Smooth muscle cell (in vitro differentiated cells): ENCODE data around the gene OR1A2. TPM values are rescaled to one million over a fixed set of nuclear protein-coding genes. Genes with fewer than 3 reads are reported as not detected.

Experiments
- DNase-seq: peaks from one replicate; lab custom pipeline; 2025; ENCODE audit not compliant: unreplicated experiment; lab: John Stamatoyannopoulos, UW
- H2AFZ ChIP-seq: fragments of 200-600 bp; sonication (generic); 2 replicates; pipeline ENCODE4 v1.6.0; 2016; ENCODE audit warnings: antibody characterized with exemption, low read depth, mild to moderate bottlenecking
- H3F3A ChIP-seq: fragments of 200-600 bp; sonication (generic); 2 replicates; pipeline ENCODE4 v1.6.0; 2017; ENCODE audit warnings: antibody characterized with exemption, low read depth
- H3K27ac ChIP-seq: fragments of 200-600 bp; sonication (generic); 2 replicates; pipeline ENCODE4 v1.5.1; 2016; ENCODE audit warnings: low read depth, mild to moderate bottlenecking
- H3K27me3 ChIP-seq: fragments of 200-600 bp; sonication (generic); 2 replicates; pipeline ENCODE4 v1.6.1; 2016; ENCODE audit warnings: low read depth, mild to moderate bottlenecking
- H3K36me3 ChIP-seq: fragments of 200-600 bp; sonication (generic); 2 replicates; pipeline ENCODE4 v1.5.1; 2016; ENCODE audit warnings: low read depth
- H3K4me1 ChIP-seq: fragments of 200-600 bp; sonication (generic); 2 replicates; pipeline ENCODE4 v1.5.1; 2016; ENCODE audit warnings: low read depth
- H3K4me2 ChIP-seq: fragments of 200-600 bp; sonication (generic); 2 replicates; pipeline ENCODE4 v1.6.0; 2016; ENCODE audit warnings: mild to moderate bottlenecking
- H3K4me3 ChIP-seq: fragments of 200-600 bp; sonication (generic); 2 replicates; pipeline ENCODE4 v1.5.1; 2016; ENCODE audit warnings: mild to moderate bottlenecking
- H3K79me2 ChIP-seq: fragments of 200-600 bp; sonication (generic); 2 replicates; pipeline ENCODE4 v1.6.0; 2016; ENCODE audit warnings: low read depth, mild to moderate bottlenecking
- H3K9ac ChIP-seq: fragments of 200-600 bp; sonication (generic); 2 replicates; pipeline ENCODE4 v1.6.0; 2016; ENCODE audit warnings: low read depth
- H3K9me3 ChIP-seq: fragments of 200-600 bp; sonication (generic); replicated peaks from 2 replicates; pipeline ENCODE4 v1.5.1; 2016; ENCODE audit warnings: low read depth
- H4K20me1 ChIP-seq: fragments of 200-600 bp; sonication (generic); 2 replicates; pipeline ENCODE4 v1.6.0; 2016; ENCODE audit warnings: low read depth
- WGBS: methylation state at CpG from one replicate; pipeline ENCODE4 v1.1.7; 2016; ENCODE audit warnings: low lambda C conversion rate; 5-methylcytosine and 5-hydroxymethylcytosine counted together
- polyA plus RNA-seq: library from polyadenylated mRNA; unstranded; fragments of >200 nt; fragmentation: Nextera tagmentation; extraction: Ambion mirVana; gene quantifications from 2 replicates; pipeline ENCODE4 v1.2.1, GENCODE V29; 2016
- total RNA-seq: library from RNA; depleted of rRNA; stranded (reverse); fragments of >200 nt; gene quantifications from 2 replicates; pipeline ENCODE4 v1.2.3, GENCODE V29; 2014
- TF ChIP-seq, protein P1 (sequence below): fragments of 200-600 bp; sonication (generic); IDR thresholded peaks from 2 replicates; pipeline ENCODE4 v1.5.1; 2017; ENCODE audit warnings: borderline replicate concordance, mild to moderate bottlenecking, antibody characterized with exemption; ENCODE audit not compliant: insufficient read depth, poor library complexity, severe bottlenecking

OR1A2 gene, protein sequence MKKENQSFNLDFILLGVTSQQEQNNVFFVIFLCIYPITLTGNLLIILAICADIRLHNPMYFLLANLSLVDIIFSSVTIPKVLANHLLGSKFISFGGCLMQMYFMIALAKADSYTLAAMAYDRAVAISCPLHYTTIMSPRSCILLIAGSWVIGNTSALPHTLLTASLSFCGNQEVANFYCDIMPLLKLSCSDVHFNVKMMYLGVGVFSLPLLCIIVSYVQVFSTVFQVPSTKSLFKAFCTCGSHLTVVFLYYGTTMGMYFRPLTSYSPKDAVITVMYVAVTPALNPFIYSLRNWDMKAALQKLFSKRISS
- total RNA-seq (not detected in 2 replicates), polyA plus RNA-seq (not detected in 2 replicates)

DNA sequence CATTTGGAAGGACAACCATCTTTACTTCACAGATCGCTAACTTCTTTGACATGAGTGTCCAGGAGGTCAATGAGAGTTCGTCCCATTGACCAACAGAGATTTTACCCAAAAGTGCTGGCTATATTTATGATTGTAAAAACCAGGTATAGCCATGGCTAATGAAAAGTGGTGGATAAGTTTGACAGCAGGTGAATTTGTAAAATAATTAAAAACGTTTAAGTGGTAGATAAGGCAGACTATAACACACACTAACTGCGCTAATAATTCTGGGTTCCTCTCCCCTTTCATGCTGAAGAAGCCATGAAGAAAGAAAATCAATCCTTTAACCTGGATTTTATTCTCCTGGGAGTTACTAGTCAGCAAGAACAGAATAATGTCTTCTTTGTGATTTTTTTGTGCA, at the start of gene OR1A2:
OR1A2 (plus strand) TSS at position 301 of the 400 bp plus-strand sequence; CDS start at position 301, 0 bp downstream.
- Histone ChIP-seq H4K20me1 (no peaks in the 10 kb centered on the region), H3K27ac (no peak within 1 kb of the TSS), H3K4me2 (no peak within 1 kb of the TSS), H3K4me3 (no peak within 1 kb of the TSS), H3K9me3 (peaks cover 8% of the 10 kb centered on the region), H3K9ac (no peak within 1 kb of the TSS), H3K36me3 (no peaks in the 10 kb centered on the region), H2AFZ (no peak within 1 kb of the TSS), H3K4me1 (no peaks in the 10 kb centered on the region), H3F3A (no peaks in the 10 kb centered on the region), H3K27me3 (no peaks in the 10 kb centered on the region), H3K79me2 (no peaks in the 10 kb centered on the region)
- WGBS, result 41% methylated on average over 4 of the region's 4 CpGs
- TF ChIP-seq, protein P1, sequence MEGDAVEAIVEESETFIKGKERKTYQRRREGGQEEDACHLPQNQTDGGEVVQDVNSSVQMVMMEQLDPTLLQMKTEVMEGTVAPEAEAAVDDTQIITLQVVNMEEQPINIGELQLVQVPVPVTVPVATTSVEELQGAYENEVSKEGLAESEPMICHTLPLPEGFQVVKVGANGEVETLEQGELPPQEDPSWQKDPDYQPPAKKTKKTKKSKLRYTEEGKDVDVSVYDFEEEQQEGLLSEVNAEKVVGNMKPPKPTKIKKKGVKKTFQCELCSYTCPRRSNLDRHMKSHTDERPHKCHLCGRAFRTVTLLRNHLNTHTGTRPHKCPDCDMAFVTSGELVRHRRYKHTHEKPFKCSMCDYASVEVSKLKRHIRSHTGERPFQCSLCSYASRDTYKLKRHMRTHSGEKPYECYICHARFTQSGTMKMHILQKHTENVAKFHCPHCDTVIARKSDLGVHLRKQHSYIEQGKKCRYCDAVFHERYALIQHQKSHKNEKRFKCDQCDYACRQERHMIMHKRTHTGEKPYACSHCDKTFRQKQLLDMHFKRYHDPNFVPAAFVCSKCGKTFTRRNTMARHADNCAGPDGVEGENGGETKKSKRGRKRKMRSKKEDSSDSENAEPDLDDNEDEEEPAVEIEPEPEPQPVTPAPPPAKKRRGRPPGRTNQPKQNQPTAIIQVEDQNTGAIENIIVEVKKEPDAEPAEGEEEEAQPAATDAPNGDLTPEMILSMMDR, result no peak
- no peak for DNase-seq

DNA sequence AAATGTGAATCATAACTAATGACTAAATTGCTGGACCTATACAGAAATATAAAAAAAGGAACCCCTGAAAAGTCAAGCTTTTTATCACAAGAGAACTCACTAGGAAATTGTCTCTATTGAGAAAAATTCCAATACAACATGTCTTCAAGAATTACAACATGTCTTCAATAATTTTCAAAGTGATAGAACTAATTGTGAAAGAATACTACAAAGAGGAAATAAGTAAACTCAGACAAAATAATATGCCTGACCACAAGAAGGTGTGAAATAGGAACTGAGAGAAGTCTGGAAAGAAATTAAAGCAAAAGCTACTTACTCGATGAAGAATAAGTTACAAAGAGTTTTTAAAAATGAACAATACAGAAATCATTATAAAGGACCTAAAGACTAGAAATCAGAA, 40.1 kb upstream of the OR1A2 start:
- H3K36me3 ChIP-seq, result no peaks in the 10 kb centered on the region
- H3K27ac ChIP-seq, result no peak overlapping the region
- TF ChIP-seq, protein P1, result no peak
- no peak for DNase-seq
- H3K9me3 ChIP-seq, result no peaks in the 10 kb centered on the region
- H2AFZ ChIP-seq, result no peak overlapping the region
- no peaks in the 10 kb centered on the region for H3F3A ChIP-seq
- no peaks in the 10 kb centered on the region for H3K27me3 ChIP-seq
- no peaks in the 10 kb centered on the region for H3K79me2 ChIP-seq
- H3K4me3 ChIP-seq, result no peak overlapping the region
- H3K4me1 ChIP-seq, result no peaks in the 10 kb centered on the region
- H3K4me2 ChIP-seq, result no peak overlapping the region
- H4K20me1 ChIP-seq, result no peaks in the 10 kb centered on the region
- H3K9ac ChIP-seq, result no peak overlapping the region
- 62% methylated on average over 1 of the region's 1 CpG for WGBS

DNA sequence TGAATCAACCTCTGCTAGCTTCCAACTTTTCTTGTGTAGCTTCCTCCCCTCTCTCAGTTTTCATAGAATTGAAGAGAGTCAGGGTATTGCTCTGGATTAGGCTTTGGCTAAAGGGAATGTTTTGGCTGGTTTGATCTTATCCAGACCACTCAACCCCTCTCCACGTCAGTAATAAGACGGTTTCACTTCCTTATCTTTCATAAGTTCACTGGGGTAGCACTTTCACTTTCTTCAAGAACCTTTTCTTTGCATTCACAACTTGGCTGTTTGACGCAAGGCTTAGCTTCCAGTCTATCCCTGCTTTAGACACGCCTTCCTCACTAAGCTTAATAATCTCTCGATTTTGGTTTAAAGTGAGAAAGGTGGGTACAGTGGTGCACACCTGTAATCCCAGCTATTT, 29.7 kb upstream of the OR1A2 start:
- H2AFZ ChIP-seq, result no peak overlapping the region
- WGBS, result 67% methylated on average over 5 of the region's 5 CpGs
- H3K4me2 ChIP-seq, result no peak overlapping the region
- H4K20me1 ChIP-seq, result no peaks in the 10 kb centered on the region
- no peaks in the 10 kb centered on the region for H3F3A ChIP-seq
- no peaks in the 10 kb centered on the region for H3K79me2 ChIP-seq
- H3K27me3 ChIP-seq, result no peaks in the 10 kb centered on the region
- no peaks in the 10 kb centered on the region for H3K4me1 ChIP-seq
- H3K9me3 ChIP-seq, result peaks cover 11% of the 10 kb centered on the region
- no peak overlapping the region for H3K9ac ChIP-seq
- TF ChIP-seq, protein P1, result no peak
- H3K27ac ChIP-seq, result no peak overlapping the region
- no peak for DNase-seq
- H3K36me3 ChIP-seq, result no peaks in the 10 kb centered on the region
- H3K4me3 ChIP-seq, result no peak overlapping the region

DNA sequence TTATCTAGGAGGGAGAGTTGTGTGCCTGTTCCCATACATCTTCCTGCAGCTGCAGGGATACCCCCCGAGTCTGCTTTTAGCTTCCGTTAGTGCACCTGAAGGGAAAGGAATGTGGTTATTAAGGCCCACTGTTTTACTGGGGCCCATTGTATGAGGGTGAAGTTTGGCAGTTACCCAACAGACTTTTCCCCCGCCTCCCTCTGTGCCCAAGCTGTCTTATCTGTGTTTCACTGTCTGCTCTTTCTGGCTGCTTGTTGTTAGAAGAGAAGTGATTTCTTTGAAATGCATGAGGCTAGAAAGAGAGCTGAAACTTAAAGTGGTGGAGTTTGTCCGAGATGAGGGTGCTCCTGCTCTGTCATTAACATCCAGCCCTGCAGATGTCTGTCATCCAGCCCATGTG, 7.4 kb upstream of the OR1A2 start:
- 65% methylated on average over 4 of the region's 4 CpGs for WGBS
- H3K79me2 ChIP-seq, result no peaks in the 10 kb centered on the region

More for the DNA sequence above, 7.4 kb upstream of the OR1A2 start:
- Histone ChIP-seq H2AFZ (no peak overlapping the region), H3K9me3 (no peaks in the 10 kb centered on the region), H3K4me2 (no peak overlapping the region), H3K36me3 (no peaks in the 10 kb centered on the region), H3K27me3 (no peaks in the 10 kb centered on the region), H3K9ac (no peak overlapping the region), H4K20me1 (no peaks in the 10 kb centered on the region), H3F3A (no peaks in the 10 kb centered on the region), H3K4me3 (no peak overlapping the region), H3K27ac (no peak overlapping the region), H3K4me1 (no peaks in the 10 kb centered on the region)
- no peak for DNase-seq
- TF ChIP-seq, protein P1, result no peak
